Measurements from ENCODE around the gene EPHB1.
A peak's percentile ranks its signal among the peaks of the same experiment; 100 is the strongest.

The EPHB1 gene

DNA sequence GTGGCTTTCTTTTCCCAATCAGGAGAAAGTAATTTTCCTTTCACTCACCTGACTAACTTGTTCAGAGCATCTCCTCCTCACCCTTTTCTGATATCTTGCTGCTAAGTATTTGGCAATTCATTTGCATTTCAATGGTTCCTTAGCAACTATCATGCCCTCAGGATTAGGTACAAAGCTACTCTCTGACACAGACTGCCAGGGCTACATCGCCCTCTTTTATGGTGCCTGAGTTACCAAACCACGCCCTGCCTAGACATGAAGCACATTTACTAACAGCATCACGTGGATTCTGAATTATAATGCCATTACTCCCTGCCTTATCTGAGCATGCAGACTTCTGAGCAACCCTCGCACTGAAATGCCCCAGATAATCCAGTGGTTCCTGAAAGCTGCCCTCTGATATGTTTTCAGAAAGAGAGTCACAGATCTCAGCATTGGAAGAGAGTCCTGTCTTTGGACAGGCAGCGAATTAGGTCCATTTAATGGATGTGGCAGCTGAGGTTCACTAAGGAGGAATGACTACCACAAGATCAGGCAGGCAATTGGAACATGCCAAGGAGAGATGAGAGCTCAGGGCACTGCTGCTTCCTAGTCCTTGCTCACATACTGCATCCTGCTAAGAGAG lies 14.5 kb downstream of the EPHB1 start:
- peak; percentile 64 for DNase-seq

DNA sequence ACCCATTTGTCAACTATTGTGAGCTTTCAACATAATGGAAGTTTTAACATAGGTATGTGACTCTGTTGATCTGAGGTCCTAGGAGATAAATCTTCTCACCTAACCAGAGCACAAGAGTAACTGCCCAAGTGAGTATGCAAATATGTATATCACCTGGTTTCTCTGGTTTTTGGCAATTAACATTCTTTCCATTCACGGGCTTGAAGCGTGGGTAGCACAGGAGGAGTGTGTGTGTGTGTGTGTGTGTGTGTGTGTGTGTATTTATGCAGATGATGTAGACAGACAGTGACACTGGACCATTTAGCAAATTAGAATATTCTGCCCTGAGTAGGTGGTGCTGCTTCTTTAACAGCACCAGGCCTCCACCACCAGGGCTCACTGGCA lies 15.0 kb downstream of the EPHB1 start:
- DNase-seq = no peak

DNA sequence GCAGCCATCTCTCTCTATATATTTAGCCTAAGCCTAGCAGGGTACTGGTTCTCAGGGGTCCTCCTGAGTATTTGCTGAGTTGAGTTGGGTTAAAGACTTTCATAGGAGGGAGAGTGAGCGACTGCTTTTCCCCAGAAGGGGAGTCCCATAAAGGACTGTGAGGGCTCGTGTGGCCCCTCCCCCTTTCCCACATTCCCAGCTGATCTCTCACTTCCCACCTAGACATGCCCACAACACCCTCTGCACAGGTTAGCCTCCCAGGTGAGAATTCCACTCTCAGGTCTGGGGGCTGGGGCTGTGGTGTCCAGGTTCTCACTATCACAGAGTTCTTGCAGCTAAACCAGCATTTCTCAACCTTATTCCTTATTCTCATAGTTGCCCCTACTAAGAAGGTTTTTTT lies 15.8 kb downstream of the EPHB1 start:
- no peak for DNase-seq

DNA sequence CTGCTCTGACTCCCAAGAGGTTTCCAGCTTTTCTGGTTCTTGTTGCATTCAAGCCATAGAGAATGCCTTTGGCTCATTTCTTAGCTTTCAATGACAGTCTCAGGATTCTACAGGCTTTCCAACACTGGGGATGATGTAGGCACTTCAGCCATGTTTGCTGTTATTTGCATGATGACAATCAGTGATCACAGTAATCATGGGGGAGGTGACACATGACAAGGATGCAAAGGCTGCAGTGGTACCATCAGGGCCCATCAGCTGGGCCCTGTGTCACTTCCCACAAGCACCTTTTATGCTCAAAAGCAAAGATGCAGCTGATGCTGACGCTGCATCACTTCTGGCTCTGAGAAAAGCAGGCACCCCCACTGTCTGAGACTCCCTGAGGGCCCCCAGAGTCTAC lies 18.6 kb downstream of the EPHB1 start:
- DNase-seq = no peak

DNA sequence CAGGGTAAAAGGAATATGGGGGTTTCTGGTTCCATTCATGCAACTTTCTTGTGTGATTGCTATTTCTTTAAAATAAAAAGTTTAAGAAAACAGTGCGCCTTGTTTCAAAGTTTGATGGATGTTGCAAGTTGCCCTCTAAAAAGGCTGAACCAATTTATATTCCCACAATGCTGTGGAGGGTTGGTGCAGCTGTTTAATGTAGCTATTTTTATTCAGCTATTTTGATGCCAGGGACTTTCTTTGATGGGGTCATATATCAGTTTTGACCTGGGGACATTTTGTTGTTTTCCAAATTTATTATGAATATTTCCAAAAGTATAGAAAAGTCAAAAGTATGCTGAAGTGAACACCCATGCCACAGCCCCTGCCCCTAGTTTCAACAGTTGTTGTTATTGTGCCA lies 20.5 kb downstream of the EPHB1 start:
- no peak for DNase-seq

DNA sequence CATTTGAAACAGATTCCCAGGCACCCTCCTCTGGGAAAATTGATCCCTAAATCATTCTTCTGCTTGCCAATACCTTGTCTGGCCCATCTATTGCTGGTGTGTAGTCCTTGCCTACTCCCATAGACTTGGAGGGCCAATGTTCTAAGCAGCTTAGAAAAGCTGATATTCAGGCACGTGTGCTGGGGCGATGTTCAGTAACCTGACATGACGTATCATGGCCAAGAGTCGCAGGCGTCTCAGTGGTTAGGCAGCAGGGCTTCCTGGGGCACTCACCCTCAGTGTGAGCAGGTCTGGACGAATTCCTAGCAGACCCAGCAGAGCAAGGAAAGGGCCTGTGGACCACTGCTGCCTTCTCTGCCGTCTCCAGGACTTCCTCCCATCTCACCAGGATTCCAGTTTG lies 21.6 kb downstream of the EPHB1 start:
- DNase-seq = no peak

DNA sequence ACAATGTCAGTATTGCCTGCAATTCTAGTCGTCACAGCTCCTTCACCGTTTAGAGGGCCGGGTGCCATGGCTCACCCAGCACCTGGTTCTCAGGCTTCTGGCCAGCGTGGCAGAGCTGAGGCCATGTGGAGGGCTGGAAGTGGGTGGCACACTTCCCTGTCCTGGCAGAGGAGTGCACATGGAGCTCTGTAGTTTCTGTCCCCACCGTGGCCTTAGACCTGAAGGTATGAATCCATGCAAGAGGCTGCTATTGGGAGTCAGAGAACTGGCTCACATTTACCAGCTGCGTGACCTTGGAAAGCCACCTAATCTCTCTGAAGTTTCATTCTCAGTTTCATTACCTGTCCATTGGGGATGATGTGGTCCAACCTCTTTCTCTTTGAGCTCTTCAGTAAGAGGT lies 22.2 kb downstream of the EPHB1 start:
- no peak for DNase-seq

DNA sequence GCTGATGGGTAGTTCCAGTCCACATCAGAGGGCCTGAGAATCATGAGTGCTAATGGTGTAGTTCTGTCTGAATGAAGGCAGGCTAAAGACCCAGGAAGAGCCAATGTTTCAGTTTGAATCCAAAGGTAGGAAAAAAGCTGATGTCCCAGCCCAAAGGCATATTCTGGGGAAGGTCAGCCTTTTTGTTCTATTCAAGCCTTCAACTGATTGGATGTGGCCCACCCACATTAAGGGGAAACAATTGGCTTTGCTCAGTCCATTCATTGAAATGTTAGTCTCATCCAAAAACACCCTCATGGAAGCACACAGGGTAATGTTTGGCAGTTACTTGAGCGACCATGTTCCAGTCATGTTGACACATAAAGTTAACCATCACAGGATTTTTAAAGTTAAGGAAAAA lies 25.9 kb downstream of the EPHB1 start:
- no peak for DNase-seq

DNA sequence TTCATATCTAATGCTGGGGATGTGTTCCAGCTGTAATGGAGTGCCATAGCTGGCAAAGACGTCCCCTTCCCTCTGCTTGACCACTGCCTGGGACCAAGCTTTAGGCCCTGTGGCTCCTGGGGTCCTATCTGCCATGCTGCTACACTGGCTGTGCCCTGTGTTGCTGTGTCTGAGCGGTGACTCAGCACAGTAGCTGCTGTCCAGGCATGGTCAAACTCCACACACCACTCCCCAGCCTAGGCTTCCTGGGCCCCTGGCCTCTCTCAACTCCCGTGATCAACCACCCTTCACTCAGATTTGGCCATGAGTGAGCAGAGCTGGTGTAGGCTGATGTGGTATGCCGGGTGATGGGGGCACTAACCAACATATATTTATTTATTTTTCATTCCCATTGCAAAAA lies 27.0 kb downstream of the EPHB1 start:
- no peak for DNase-seq

DNA sequence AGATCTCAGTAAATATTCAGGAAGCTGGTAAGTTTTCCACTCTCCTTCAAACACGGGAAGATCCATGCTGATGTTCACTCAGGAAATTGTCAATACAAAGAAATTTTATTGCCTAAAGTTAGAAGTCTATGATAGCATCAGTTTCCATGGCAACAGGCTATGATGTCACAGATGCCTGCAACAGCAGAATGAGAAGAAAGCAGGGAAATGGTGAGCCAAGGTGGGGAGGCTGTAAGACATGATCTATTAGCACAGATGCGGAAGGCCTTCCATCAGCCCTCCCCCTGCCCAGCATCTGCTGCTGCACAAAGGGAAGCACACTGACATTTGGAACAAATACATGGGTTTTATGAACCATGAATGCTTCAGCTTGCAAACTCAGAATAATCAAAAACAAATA lies 28.6 kb downstream of the EPHB1 start:
- DNase-seq = peak; percentile 58

DNA sequence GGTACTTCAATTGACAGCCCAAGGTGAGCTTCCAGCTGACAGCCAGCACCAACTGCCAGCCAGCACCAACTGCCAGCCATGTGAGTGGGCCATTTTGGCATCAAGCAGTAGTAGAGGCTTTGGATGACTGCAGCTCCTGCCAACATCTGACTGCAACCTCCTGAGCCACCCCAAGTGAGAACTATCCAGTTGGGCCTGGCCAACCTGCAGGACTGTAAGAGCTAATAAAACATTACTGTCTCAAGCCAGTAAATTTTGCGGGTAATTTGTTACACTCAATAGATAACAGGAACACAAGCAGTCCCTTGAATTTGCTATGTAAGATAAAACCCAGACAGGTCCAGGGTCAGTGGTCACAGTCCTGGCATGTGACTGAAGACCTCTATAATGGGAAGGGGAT lies 29.7 kb downstream of the EPHB1 start:
- peak; percentile 17 for DNase-seq

DNA sequence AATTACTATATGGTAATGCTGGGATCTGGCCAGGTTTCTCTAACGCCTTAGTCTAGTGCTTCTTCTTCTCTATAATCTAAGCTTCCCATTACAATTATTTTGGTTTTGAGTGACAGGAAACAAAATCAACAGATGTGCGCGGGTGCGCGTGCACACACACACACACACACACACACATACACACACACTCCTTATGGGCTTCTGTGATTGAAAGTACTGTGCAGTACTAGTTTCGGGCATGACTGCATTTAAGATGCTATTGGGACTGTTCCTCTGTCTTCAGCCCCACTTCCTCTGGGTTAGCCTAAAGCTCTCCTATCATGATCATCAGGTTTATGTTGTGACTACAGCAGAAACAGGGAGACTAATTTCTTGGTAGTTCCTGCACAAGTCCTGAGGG lies 32.2 kb downstream of the EPHB1 start:
- no peak for DNase-seq

DNA sequence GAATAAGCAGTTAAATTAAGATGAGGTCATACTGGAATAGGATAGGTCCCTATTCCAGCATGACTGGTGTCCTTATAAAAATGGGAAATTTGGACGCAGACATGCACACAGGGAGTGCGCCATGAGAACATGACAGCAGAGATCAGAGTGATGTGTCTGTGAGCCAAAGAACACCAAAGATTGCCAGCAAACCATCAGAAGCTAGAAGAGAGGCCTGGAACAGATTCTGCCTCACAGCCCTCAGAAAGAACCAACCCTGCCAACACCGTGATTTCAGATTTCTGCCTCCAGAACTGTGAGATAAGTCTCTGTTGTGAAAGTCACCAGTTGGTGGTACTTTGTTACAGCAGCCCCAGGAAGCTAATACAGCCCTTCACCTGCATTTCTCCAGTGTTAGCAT lies 34.7 kb downstream of the EPHB1 start:
- DNase-seq = no peak

DNA sequence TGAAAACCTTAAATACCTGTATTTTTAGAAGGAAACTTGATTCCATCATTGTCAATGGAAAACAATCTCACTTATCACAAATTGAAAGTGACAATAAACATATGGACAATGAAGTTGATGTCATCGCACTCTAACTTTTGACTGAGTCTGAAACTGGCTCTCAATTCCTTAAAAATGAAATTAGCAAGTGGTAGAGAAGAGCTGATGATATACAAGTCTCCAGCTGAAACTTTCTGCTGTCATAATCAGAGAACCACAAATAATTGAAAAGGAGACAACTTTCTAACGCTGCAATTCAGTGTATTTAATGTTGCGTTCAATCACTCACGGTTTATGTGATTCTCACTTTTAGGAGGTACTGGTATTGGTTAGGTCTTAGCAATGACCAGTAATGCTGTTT lies 37.5 kb downstream of the EPHB1 start:
- DNase-seq = no peak

DNA sequence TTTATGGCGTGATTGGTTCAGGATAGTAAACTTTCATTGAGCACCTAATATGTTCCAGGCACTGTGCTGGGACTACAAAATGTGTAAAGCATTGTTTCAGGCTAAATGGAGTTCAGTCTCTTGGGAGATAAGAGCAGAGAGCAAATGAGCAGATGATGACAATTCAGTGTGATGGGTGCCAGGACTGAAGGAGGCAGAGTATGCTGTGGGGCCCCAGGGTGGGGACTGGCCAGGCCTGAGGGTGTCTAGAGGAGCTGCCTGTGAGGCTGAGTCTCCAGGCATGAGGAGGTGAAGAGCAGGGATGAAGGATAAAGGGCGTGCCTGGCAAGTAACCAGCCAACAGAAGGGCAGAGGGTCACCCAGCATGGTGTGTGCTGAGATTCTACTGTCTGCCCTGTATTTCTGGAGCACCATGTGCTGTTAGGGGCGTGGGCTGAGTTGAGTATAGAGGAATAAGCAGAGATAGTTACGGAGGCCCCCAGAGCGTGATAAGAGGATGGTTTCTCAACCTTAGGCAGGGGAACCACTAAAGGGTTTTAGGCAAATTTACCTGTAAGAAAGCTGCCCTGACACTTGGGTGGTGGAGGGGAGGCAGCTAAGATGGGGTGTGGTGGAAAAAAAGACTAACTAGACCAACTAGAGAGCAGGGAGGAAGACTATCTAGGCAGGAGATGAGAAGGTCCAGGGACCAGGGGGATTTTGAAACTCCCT lies 38.5 kb downstream of the EPHB1 start:
- no peak for DNase-seq

DNA sequence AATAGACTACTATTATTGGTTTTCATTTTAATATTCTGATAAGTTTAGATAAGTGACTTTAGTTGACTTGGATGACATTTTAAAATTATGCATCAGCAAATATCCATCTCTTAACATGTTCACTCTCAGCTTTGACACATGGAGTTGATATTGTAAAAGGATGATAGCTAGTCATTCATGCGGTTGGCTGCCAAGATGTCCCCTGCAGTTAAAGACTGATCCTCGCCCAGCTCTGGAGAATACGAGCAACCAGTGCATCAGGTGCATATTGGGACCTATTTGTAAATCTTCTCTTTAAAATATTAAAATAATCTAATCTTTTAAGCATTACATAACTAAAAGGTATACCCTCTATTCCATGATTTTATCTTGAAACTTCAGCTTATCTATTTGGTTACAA lies 41.9 kb downstream of the EPHB1 start:
- no peak for DNase-seq

DNA sequence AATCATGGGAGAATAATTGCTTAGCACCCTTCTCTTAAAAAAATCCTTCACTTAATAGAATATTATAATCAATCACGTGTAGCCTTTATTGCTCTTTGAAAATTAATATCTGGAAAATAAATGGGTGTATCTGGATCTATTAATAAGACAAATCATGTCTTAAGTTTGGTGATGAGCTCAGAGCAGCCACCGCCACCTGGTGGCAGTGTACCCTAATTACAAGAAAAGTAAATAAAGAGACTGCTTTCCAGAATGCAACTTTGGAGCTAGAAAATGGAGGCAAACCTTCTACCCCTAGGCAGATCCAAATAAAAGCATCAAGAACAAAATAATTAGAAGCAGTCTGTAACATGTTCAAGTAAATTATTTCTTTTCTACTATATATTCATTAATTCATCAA lies 43.5 kb downstream of the EPHB1 start:
- DNase-seq = no peak

DNA sequence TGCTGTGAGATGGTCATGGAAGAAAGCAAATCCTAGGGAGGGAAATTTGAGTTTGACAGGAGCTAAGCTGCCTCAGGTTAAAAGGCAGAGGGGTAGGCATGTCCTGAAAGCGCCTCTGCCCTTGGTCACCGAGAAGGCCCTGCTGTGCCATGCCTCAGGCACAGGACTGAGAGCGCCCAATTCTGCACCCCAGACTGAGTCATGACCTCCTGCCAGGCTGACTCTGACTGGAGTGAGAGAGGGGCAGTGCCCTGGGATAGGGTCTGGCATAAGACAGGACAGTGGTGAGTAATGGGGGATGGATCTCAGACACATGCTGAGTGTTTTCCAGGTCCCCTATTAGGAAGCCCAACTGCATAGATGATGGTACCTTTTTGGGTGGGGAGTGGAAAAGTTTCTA lies 44.4 kb downstream of the EPHB1 start:
- no peak for DNase-seq

DNA sequence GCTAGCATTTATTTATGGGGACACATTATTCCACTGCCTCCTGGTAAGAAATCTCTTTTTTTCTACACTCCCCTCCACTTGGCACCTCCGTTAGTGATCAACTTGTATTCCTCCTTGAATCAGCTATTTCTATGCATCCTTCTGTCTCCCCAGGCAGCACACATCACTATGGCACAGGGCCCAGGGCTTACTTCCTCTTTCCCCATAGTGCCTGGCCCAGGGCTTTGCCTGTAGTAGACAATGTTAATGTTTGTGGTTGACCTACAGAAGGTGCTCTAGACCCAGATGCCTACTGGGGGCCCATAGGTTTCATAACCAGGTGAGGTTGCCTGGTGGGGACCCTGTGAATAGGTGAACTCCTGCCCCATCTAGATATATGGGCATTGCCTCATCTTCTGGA lies 44.9 kb downstream of the EPHB1 start:
- DNase-seq = no peak

DNA sequence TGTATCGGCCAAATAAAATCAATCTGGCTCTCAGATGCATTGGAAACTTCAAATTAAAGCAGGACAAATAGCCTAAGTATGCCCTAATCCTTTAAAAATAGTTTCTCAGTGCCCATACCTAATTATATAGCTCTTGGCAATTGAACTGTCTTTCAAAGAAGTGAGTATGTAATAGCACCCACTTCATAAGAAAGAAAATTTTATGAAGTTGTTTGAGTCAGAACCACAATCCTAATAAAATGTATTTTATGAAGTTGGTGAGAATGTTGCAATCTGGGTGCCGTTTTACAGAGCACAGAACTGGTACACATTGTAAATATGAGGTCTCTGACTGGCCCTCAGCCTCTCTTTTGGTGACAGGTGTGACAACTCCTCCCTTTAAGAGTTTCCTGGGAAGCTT lies 45.4 kb downstream of the EPHB1 start:
- no peak for DNase-seq

DNA sequence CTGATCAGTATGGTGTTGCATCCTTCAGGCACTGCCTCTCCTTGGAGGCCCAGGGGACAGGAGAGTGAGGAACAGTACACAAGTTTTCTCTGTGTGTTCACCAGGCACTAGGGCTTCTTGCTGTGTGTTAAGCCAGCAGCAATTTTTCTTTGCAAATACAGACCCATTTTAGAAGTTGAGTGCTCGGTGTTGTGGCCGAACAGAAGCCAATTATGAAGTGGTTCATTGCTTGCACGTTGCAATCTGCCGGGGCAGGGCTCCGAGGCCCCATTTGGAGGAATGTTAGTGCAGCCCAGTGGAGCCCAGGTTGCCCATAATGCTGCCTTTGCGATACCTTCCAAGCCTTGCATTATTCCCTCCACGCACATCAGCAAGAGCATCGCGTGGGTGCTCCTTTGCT lies 51.0 kb downstream of the EPHB1 start:
- DNase-seq = no peak

DNA sequence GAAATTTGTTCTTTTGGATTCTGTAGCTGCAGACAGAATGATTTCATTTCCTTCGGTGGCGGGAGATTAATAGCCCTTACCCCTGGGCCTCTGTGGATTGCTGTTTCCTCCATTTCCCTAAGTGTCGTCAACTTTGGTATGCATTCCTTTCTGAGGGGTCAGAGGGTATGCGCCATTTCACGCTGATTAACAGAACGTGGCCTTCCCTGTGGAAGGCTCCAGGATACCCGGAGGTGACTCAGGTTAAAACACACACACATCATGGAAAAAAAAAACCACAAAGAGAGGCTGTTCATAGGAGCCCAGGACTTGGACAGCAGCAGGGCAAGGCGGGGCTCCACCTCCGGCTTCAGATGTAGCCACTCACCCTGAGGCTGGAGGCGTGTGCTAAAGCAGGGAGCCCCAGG lies 51.9 kb downstream of the EPHB1 start:
- DNase-seq = peak; percentile 78

DNA sequence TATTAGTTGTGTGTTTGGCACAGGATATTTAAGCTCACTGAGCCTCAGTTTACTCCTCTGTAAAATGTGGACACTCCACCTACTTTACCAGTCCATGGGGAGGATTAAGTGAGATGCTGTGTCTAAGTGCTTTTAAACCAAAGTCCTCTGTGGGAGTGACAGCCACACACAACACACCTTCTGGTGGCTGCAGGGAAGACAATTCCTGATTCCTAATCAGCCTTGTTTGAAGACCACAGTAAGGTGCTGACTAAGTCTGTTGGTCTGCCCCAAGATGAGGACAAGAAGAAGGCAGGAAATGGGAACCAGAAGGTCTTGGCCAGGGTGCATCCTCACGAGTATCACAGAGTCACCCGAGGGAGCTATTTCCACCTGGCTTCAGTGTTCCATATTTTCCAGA lies 52.3 kb downstream of the EPHB1 start:
- no peak for DNase-seq

DNA sequence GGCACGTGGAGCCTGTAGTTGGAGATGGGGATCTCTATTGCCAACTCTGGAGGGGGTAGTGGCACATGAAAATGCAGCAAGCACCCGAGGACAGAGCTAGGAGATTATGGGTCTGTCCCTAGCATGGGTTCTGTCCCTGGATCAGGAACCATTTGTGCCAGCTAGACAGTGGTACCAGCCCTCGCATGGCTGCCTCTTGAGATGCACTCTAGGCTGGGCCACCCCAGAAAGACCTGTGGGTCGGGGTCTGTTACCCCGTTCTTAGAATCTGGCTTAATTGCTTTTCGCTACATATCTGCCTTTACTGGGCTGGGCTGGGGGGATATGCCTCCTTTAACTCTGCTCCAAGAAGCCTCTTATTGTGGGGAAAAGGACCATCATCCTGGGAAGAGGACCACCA lies 54.5 kb downstream of the EPHB1 start:
- no peak for DNase-seq

DNA sequence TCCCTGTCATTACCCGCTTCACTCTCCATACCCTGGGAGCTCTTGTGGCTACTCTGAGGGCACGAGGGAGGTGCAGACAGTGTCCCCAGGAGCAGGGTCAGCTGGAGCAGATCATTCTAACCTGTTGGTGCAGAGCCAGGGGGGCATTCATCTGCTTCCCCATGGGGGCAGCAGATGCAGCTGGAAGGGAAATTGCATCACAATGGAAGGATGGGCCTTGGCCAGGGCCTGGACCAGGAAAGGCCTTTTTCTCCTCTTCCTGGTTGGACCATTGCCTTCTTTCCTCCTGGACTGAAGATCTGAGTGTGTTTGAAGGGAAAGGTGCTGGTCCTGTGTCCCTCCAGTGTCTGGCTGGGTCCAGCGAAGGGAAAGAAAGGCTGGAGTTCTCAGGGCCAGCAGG lies 55.7 kb downstream of the EPHB1 start:
- peak; percentile 8 for DNase-seq
